Measurements from ENCODE around the gene MACROD2. TPM values are rescaled to one million over a fixed set of nuclear protein-coding genes. Genes with fewer than 3 reads are reported as not detected.

Gene MACROD2
- total RNA-seq, 1 donor from 2014 or later: 3.8 TPM

DNA sequence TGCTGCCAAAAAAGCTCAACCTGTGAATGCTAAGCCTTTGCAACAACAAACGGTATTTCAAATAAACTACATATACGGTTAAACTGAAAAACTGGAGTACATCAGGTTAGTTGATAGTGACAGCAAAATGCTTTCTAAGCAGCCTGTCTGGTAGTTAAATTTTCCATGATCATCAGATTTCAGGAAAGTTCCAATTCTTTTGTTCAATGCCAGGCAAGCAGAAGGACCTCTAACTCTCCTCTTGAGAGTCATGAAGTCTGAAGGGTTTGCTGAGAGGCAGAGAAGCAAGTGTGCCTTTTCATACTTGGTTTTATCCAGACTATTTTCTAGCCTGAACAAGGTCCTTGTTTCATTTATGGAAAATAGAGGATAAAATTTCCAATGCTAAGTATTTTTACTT is 337.6 kb downstream of the MACROD2 start:
- no peak for DNase-seq (ENCODE audit: low spot score)

DNA sequence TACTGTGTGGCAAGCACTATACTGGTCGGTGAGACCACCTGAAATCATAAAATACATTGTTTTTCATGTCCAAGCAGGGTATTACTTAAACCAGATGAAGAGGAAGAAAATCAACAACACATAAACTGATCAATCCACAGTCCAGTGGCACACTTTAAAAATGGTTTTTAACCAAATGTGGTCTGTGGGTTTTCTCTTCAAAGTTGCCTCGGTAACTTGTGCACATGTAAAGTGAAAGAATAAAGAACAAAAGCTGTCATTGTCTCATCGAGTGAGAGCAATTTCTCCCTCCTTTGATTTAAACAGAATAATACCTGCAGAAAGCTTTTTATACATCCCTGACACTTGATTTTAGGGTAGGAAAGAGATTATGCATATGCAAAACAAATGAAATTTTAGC is 338.4 kb downstream of the MACROD2 start:
- DNase-seq (ENCODE audit: low spot score): no peak

DNA sequence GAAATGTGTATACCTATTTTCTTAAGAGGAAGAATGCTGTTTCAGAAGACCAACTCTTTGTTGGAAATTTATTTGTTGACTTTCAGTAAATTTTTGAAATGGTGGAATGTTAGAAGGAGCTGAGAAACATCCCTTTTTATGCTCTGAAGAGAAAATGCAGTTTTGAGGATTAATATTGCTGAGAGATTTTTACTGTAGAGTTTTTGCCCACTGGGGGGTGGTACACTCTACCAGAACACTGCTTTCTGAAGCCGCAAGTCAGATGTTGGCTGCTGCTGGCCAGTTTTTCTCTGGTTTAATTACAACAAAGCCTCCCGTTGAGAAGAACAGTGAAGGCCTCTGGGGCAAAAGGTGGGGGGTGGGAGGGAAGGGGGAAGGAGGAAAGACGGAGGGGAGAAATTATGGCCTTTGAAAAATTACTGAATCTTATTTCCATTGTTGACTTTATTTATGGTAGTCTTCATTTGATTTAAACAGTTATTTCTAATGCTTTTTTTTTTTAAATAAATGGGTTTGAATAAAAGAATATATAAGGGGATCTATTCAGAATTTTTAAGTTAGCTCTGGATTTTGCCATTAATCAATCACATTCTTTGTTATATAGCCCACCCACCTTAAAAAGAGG is 339.1 kb downstream of the MACROD2 start:
- DNase-seq (ENCODE audit: low spot score): no peak

DNA sequence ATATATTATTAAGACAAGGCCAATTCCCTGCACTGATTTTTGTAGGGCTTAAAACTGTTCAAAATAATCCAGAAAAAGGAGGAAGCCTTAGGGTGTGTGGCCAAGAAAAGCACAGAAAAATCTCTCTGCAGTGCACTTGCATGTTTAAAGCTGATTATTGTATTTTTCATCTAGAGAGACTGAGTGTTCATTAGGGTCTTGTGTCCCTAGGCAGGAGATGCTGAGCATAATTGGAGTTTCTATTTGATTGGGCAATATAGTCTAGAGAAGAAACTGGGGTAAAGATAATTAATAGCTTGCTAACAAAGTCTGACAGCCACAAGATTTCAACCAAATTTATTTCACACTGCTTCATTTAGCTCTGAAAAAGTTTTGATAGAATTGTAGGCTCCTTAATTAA is 339.7 kb downstream of the MACROD2 start:
- no peak for DNase-seq (ENCODE audit: low spot score)

DNA sequence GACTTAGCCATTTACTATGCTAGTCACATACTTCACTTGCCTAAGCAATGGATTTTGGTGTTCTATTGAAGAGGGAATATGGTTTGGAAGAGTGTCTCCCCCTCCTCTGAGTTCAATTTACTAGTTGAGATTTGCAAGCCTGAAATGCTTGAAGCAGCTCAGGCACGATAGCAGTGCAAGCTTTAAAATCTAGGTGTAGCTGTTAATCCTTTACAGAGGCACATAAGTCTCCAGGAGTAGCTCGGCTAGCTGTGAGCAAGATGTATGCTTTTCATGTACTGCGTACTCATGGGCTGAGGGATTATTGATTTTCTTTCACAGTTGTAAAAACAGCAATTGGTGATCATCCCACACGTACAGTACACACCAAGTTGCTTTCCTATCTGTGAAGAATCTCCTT is 341.4 kb downstream of the MACROD2 start:
- no peak for DNase-seq (ENCODE audit: low spot score)

DNA sequence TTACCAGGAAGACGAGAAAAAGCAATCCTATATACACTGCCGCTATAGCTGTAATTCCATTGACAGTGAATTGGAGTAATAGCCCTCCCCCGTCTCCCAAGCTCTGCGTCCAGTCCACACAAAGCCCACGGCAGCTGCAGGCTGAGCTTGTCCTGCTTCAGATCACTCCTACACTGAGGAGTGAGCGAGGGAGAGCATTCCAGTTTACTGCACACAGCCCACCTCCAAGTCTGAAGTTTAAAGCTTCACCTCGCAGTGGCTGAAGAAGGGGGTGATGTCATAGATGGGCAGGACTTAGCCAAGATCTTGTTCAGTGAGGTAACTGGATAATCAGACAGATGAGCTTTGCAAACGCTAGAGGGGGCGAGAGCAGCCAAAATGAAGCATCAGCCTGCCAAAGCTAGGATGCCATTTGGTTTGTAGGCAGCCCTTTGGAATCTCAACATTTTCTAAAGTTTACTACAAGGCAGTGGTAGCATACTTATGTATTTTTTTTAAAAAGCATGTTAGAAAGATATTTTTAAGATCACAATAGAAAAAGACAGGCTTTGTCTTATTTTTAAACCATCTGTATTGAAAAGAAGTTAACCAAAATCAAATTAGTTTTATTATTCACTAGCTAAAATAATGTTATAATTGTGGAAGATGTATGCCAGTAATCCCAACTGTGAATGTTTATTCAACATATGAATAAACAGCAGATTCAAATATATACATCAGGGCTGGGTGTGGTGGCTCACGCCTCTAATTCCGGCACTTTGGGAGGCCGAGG is 342.3 kb downstream of the MACROD2 start, which contains the start of gene FLRT3:
Gene FLRT3, minus strand, starts transcription at position 213 of the 772 bp plus-strand sequence. CDS start 10,106 bp downstream, outside the sequence.
- no peak for DNase-seq (ENCODE audit: low spot score)

DNA sequence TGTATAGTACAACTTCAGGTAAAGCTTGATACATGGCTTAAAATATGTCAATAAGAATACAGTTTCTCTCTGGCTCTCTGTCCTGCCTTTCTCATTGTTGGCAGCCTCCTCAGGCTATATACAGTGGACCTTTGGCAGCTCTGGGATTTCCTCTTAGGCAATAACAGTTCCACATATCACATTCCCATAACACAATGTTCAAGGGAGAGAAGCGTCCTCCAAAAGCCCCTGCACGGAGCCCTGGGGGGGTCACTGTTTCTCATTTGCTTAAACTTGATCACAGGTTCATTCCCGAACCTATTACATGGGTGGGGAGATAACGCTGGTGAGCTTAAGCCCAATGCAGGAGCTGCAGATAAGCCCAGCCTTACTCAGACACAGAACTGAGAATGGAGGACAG is 346.5 kb downstream of the MACROD2 start:
- DNase-seq (ENCODE audit: low spot score): no peak

DNA sequence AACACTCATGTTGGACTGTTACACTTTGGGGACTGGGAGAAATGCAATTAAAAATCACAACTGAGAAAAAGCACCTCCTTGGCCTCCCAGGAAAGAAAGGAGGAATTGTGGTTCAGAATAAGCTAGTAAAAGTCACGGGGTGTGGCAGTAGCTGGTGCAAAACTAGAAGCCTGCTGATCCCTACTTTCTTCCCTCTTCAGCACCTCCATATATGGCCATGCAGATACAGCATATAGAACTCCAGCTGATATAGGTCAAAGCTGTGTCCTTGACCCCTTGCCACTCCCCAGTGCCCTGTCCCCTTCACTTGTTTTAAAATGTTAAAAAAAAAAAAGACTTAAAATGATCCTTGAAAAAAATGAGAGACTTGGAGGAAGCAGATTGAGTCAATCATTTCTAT is 347.6 kb downstream of the MACROD2 start:
- no peak for DNase-seq (ENCODE audit: low spot score)

DNA sequence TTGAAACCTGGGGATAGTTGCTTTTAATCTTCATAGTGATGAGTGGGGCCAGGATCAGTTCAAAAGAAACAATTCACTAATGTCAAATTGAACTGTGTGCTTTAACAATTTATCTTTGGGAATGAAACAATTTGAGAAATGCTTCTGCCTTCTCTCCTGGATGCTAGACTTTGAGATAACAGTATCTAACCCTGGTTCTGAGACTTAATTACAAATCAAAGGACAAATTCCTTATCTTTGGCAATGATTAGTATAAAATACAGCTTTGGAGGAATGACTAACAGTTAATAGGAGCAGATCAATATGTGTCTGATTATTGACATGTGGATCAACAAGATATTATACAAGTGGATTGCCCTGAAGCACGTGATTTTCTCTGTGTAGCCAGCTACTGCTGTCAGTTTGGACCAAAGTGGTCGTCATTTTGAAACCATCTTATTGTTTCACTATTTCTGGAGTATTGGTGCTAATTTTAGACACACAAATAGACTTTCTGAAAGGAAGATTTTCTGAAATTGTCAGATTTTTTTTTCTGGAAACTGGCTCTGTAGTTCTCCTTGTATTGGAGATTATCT is 348.3 kb downstream of the MACROD2 start:
- DNase-seq (ENCODE audit: low spot score): no peak

DNA sequence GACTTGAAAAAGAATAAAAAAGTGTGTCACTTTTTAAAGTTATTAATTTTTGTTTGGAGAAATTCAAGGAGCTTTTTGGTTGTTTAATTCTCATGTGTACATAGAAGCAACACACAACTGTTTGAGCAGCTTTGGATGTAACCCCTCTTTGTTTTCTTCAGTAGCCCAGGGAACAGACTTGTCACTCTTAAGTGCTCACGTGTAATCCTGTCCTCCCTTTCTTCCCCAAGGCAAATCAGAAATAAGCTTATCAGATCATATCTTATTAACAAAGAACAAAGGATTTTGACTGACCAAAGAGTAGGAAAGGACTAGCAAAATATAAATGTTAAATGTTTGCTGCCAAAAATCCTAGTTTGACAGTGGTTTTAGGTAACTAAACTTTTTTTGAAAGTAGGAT is 349.4 kb downstream of the MACROD2 start:
- no peak for DNase-seq (ENCODE audit: low spot score)

DNA sequence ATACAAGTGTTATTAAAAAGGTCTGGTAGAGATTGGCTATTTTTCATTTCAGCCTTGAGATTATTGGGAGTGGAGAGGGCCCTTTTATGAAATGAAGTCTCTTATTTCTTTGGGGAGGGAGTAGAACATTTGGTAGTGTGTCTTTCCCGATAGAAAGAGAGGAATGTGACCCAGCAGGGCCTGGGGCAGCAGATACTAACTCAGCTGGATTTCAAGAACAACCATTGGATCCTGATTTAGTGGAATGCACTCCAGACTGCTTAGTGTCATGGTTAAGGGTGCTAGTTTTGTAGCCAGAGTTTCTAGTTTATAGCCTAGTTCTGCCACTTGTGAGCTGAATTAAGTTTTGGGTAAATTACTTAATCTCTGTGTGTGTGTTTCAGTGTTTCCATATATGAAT is 360.5 kb downstream of the MACROD2 start:
- no peak for DNase-seq (ENCODE audit: low spot score)

DNA sequence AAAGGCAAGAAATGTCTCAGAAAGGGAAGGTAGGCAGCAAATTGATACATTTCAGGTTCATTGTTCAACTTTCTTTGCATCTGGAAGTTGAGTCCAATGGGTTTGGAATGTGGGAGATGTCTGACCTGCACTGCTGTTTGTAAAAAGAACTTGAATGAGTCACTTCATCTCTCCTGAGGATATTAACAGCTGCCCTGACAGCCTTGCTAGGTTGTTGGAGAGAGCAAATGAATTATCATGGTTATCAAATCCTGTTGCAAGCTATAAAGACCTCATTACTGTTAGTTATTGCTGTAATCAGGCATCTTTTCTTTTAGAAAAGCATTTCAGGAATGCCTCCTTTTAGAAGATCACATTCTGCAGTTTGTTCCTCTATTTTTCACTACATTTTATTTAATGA is 365.1 kb downstream of the MACROD2 start:
- no peak for DNase-seq (ENCODE audit: low spot score)

DNA sequence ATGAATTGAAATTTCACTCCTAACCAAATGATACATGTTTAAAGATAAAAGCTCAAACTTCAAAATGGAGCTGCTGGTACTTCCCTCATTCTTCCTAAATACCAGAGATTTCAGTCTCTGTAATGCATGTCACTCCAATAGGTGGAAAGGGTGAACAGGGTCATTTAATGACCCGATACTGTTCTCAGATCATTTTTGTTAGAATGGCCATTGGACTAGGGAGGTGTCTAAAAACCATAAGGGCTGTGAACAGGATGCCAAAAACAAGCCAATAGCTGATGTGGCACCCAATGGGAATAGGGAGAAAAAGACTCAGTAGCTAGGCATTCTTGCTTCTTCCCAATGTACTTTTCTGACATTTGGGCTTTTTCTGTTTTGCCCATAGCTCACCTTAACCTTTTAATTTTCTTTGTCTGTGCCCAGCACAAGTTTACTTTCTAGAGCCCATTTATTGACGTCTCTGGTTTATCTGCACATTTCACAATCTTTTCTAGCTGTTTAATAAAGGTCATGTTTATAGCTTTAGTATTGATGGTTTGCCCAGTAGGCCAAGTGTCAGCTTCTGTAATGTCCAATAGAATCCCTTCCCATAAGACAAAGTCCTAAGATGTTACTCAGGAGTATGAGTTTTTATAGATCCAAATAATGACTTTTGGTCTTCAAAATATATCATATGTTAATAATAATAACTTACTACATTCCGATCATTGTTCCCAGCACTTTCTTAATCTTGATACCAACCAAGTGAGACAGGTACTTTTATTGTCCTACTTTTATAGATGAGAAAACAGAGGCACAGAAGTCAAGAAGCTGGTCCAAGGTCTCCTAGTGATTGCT is 366.4 kb downstream of the MACROD2 start:
- no peak for DNase-seq (ENCODE audit: low spot score)

DNA sequence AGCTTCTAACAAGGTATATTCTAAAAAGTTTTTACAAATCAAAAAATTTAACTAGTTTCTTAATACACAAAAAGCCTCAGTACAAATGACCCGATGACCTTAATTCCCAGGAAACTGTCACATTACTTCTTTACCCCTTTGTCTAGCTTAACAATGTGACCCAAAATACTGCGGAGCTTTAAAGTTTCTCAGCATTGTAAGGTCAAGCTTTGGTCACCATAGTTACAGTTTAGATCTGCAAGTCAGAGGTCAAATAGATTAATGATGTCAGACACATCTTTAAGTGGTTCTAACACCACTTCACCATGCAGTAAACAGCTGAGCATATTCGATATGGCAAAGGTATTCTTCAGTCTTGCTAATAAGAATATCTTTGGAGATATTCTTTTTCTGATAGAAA is 378.9 kb downstream of the MACROD2 start:
- no peak for DNase-seq (ENCODE audit: low spot score)

DNA sequence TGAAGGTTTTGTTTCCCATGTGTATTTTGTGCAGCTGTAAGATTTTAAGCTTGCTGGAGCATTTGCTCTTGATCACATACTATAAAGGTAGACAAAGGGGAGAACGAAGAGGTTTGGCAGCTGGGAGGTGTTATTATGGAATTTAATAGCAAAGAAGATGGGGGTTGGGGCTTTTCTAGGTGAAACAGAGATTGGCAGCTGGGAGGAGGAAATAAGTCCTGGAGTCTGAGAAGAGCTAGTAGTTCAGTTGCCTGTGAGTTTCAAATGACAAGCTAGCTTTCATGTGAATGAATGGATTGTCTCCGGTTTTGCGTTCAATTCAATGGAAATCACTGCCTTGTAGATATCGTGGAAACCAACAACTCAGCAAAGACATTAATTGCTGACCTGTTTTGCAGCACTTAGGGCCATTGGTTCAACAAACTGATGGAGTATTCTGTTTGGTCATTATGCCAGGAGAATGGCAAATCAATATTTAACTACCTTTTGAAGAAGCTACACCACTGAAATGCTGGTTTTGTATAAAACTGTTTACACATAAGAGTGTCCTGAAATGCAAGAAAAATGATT is 380.2 kb downstream of the MACROD2 start:
- DNase-seq (ENCODE audit: low spot score): no peak

DNA sequence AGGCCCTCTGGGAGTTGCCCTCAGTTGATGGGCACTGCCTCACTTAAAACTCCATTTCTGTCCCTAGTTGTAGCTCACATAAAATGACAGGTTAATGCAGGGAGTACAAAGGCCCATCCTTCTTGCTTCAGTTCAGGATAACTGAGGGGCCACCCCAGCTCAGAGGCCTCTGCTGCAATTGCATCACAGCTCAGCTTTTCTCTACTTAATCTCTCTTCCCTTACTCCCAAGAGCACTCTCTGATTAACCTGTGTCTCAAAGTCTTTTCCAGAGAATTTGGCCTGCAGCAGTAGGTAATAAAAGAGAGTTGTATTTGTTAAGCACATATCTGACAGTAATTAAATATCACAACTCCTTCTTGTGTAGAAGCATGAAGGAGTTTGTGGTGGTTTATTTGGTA is 383.0 kb downstream of the MACROD2 start:
- no peak for DNase-seq (ENCODE audit: low spot score)

DNA sequence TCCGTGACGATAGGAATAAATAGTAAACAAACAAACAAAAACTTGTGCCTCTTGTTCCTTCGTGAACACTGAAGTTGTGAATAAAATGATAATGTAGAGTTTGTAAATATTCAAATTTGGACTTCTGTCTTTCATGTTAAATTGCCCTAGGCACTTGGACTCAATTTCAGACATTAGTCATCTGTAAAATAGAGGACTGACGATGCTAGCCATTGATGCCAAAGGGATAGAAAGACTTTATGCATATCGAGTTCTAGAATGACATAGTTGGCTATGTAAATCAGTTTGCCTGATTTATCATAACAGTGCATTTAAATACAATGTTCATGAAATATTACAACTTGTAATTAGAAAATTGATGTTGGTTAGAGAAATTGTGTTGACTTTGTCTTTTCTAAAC is 388.0 kb downstream of the MACROD2 start:
- no peak for DNase-seq (ENCODE audit: low spot score)

DNA sequence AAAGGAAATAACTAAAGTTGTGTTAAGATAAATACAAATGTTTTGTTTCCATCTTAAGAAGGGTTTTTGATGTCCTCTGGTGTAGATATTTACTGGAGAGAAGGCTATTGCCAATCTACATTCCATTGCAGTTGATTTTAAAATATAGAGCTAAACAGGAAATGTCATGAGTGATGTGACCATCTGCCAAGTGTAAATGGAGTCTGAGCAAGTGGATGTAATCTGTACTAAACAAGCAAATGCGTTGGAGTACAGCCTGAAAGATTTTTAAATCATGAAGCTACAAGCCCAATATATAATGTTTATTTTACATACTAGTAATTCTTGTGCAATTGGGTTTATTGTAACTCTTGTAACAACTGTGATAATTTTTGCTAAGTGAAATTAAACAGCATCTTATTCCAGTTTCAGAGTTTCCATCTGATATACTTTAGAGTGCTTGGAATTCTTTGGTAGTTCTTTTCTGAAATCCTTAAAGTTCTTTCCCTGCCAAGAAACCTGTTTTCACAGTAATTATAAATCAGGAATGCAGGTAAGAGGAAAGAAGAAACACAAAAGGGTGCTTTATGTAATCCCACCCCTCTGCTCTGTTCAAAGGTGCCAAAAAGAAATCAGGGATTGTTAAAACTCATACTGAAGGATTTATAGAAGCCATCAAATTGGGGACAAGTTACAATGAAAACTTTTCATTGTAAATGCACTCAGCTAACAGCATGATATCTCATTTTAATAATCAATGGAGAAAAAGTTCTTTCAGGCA is 389.3 kb downstream of the MACROD2 start:
- no peak for DNase-seq (ENCODE audit: low spot score)

DNA sequence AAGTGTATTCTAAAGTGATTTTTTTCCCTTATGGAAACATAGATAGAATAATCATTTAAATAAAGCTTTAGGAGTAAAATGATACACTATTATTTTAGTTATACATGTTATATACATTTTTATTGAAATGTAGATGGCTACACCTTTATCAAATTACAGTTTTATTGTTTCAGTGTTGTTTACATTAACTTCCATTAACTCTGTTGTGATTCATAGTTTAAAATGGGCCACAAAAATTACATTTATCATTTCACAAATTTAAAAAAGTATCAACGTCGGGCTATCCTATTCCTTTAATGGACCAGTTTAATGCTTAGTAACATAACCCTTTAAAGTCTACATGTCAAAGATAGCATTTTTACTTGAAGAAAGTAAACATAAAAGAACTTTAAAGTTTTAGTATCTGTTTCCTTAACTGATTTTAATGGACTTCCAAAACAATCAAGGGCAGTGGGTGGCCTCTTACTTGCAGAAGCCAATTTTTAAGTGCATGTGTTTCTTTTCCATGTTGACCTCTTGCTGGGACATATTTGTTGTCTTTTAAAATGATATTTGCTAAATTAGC is 389.9 kb downstream of the MACROD2 start:
- DNase-seq (ENCODE audit: low spot score): no peak

DNA sequence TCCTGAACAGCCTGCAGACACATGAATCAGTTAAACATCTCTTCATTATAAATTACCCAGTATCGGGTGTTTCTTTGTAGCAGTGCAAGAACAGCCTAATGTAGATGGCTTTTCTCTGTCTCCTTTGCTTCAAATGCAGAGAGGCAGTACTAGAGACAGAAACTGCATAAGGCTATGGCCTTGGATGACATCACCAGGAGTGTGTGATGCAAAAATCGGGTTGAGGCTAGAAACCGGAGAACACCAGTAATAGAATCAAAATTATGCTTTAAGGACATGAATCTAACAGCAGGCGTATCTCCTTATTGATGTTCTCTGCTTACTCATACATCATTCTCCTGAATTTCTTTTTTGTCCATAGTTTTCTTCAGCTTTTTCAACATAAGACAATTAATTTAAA is 391.4 kb downstream of the MACROD2 start:
- DNase-seq (ENCODE audit: low spot score): no peak

All from mesenteric fat pad (tissue), 1 donor.